GM19467 (cell line): ENCODE measurements around the gene BORA.
"Not testable (repeated sequence)": the region's sequence is repeated elsewhere in the genome, so short reads cannot be mapped to it uniquely, and the experiment has no call there.

Experiments
- ATAC-seq: cut with Tn5 transposase; IDR thresholded peaks from one replicate; pipeline ENCODE4 v1.9.1; 2021; ENCODE audit warnings: mild to moderate bottlenecking, moderate library complexity; ENCODE audit not compliant: unreplicated experiment

BORA gene

GRCh38 chr13:72727417-72728289, at the start of gene BORA, which contains the start of gene MZT1:
TSS of gene BORA (plus strand) at chr13:72727923. CDS start at chr13:72728941, 1,018 bp downstream.
TSS of gene MZT1 (minus strand) at chr13:72727629. CDS start at chr13:72727602, 27 bp downstream.
- peak; percentile 97 for ATAC-seq

- ATAC-seq: no peak
These were observed 49.4 kb upstream of the BORA start for GRCh38 chr13:72678312-72678711.

- ATAC-seq: no peak
These were observed 47.4 kb upstream of the BORA start for GRCh38 chr13:72680353-72680752.

- ATAC-seq: no peak
These were observed 41.0 kb upstream of the BORA start for GRCh38 chr13:72686766-72687165.

DNA sequence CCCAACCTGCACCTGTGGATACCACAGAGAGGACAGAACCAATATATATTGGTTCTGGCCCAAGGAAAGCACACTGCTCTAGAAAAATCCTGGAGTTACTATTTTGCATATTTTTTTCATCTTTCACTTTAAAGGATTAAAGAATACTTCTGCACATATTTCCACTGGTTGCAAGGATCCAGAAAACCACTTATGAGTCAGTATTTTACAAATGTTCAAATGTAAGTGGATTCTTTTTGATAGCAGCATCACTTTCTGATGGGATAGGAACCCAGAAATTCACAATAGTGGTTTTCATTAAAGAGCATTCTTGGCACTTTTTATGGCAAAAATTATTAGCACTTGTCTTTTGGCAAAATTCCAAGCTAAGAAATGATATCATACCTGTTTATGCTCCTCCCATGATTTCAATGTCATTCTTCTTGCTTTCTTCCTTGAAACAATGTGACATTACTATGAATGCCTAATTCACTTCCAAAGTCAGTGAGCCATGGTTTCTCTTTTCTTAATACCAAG, 38.5 kb upstream of the BORA start:
- no peak for ATAC-seq

DNA sequence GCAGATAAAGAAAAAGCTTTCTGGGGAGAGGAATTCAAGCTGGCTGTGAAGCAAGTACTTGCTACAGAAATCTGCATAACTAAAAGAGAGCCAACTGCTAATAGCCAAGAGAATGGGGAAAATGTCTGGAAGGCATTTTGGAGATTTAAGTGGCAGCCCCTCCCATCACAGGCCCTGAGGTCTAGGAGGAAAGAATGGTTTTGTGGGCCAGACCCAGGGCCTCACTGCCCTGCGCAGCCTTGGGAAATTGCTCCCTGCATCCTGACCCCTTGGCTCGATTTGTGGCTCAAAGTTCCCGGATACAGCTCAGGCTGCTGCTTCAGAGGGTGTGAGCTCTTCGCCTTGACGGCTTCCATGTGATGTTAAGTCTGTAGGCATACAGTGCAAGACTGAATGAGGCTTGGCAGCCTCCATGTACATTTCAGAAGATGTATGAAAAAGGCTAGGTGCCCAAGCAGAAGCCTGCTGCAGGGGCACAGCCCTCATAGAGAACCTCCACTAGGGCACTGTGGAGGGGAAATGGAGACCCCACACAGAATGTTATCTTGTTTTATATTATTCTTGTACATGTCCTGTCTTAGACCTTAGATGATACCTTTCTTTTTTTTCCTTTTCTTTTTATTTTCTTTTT, 34.7 kb upstream of the BORA start:
- no peak for ATAC-seq

DNA sequence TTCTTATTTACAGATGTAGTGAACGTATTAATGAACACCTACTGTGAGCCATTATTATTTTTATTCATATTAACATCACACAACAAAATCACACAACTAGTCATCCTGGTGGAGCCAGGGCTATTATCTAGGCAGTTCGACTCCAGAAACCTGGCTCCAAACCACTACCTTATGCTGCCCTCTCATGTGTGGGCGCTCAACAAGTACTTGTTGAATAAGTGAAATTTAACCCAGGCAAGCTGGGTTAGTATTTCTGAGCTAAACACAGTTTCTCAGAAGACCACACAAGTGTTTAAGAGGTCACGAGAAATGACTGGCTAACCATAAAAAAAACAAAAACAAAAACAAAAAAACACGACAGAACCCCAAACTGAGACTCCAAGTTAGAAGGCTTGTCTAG, 33.9 kb upstream of the BORA start:
- no peak for ATAC-seq

- no peak for ATAC-seq
These were observed 33.4 kb upstream of the BORA start for GRCh38 chr13:72694314-72694713.

- ATAC-seq: no peak
These were observed 31.1 kb upstream of the BORA start for GRCh38 chr13:72696579-72696978.

- no peak for ATAC-seq
These were observed 29.6 kb upstream of the BORA start for GRCh38 chr13:72698164-72698563.

- ATAC-seq: no peak
These were observed 27.2 kb upstream of the BORA start for GRCh38 chr13:72700509-72700908.

GRCh38 chr13:72716776-72717175, 10.9 kb upstream of the BORA start:
- no peak for ATAC-seq

- not testable (repeated sequence) for ATAC-seq
These were observed 1.5 kb upstream of the BORA start for GRCh38 chr13:72726185-72726584.

GRCh38 chr13:72726726-72727416, 852 bp upstream of the BORA start:
- peak; percentile 21 for ATAC-seq

GRCh38 chr13:72728290-72728605, 525 bp downstream of the BORA start:
- ATAC-seq: no peak

DNA sequence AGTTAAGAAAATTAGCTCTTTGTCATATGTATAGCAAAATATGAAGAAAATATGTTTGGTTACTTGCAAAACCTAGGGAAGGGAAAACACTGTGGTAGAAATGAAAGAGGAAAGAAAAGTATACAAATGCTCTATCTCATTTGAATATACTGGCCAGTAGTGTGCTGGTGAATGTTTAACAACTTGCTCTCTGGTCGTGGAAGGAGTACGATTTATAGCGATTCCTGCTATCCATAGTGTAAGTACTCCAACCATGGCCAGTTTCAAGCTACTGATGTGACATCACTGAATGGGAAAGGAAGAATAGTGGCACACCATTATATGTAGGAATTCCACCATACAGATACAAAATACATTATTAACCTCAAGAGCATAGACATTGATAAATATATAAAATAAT, 9.3 kb downstream of the BORA start:
- no peak for ATAC-seq

GRCh38 chr13:72740015-72740414, 12.3 kb downstream of the BORA start:
- no peak for ATAC-seq

- no peak for ATAC-seq
These were observed 17.5 kb downstream of the BORA start for GRCh38 chr13:72745260-72745659.

GRCh38 chr13:72751220-72751619, 23.5 kb downstream of the BORA start:
- ATAC-seq: no peak

DNA sequence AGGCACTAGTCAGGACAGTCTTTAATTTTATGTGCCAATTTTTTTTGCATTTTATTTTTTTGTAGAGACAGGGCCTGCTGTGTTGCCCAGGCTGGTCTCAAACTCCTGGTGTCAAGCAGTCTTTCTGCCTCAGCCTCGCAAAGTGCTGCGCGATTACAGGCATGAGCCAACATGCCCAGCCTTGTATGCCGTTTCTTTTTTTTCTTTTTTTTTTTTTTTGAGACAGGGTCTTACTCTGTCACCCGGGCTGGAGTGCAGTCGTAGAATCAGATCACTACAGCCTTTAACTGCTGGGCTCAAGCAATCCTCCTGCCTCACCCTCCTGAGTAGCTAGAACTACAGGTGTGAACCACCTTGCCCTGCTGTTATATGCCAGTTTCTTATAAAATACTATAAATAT, 26.4 kb downstream of the BORA start:
- ATAC-seq: no peak

GRCh38 chr13:72757792-72758535, 30.2 kb downstream of the BORA start:
- no peak for ATAC-seq
